Right lobe of liver (tissue), 4 donors: ENCODE measurements around the gene ZNF394.

Experiments used
- POLR2A ChIP-seq: fragments of 450-650 bp; IDR thresholded peaks from one replicate; pipeline ENCODE4 v1.6.1; 2017; ENCODE audit warnings: antibody characterized with exemption, mild to moderate bottlenecking
- TF ChIP-seq, protein P1 (sequence below), 4 donors: fragments of 200-600 bp in 3 of 4; fragments of 450-650 bp in 1 of 4; IDR thresholded peaks; one replicate each; pipeline versions ENCODE4 v1.5.1 to v1.8.0; 2016 to 2022; ENCODE audit warnings: antibody characterized with exemption in 4 of 4, mild to moderate bottlenecking in 2 of 4
- donor health status: DM: no; HTN: no; CAD: no.
- donor health status: DM: no; HTN: no; CAD: no.
- donor health status: DM: no; HTN: yes; CAD: no.

DNA sequence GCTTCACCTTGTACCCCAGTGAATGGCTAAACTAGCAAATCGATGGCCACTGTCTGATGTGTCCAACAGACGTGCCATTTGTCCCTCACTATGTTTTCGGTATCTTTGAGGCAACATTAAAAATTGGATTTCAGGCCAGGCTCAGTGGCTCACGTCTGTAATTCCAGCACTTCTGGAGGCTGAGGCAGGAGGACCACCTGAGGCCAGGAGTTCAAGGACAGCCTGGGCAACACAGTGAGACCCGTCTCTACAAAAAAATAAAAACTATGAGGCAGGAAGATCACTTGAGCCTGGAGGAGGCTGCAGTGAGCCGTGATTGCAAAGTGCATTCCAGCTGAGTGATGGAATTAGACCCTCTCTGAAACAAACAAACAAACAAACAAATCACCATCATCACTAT is 43.8 kb upstream of the ZNF394 start:
- TF ChIP-seq, protein P1, sequence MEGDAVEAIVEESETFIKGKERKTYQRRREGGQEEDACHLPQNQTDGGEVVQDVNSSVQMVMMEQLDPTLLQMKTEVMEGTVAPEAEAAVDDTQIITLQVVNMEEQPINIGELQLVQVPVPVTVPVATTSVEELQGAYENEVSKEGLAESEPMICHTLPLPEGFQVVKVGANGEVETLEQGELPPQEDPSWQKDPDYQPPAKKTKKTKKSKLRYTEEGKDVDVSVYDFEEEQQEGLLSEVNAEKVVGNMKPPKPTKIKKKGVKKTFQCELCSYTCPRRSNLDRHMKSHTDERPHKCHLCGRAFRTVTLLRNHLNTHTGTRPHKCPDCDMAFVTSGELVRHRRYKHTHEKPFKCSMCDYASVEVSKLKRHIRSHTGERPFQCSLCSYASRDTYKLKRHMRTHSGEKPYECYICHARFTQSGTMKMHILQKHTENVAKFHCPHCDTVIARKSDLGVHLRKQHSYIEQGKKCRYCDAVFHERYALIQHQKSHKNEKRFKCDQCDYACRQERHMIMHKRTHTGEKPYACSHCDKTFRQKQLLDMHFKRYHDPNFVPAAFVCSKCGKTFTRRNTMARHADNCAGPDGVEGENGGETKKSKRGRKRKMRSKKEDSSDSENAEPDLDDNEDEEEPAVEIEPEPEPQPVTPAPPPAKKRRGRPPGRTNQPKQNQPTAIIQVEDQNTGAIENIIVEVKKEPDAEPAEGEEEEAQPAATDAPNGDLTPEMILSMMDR (IDR thresholded peaks at IDR 0.05), result no peak
- no peak for TF ChIP-seq POLR2A
